SK-N-SH treated with all-trans-retinoic acid at 6 μM for 48 hours (cell line): ENCODE measurements around the gene HERC2.

Experiments used
- ATAC-seq: fragments of 200-7000 bp; cut with Tn5 transposase; 3 replicates; pipeline ENCODE4 v1.9.1; 2020; ENCODE audit warnings: mild to moderate bottlenecking, moderate library complexity
- ARNTL ChIP-seq: fragments of 450-650 bp; formaldehyde crosslinking; IDR thresholded peaks from 2 replicates; pipeline ENCODE4 v1.5.0; 2020; ENCODE audit warnings: low read depth, mild to moderate bottlenecking, moderate library complexity, borderline replicate concordance
- BACH2 ChIP-seq: fragments of 250-450 bp; sonication (Bioruptor Pico); IDR thresholded peaks from 2 replicates; pipeline ENCODE4 v1.9.0; 2021; ENCODE audit warnings: mild to moderate bottlenecking, borderline replicate concordance
- CSDC2 ChIP-seq: fragments of 250-450 bp; sonication (Bioruptor Pico); IDR thresholded peaks from 2 replicates; pipeline ENCODE4 v1.5.0; 2020; ENCODE audit warnings: mild to moderate bottlenecking, moderate library complexity
- ESRRG ChIP-seq: fragments of 250-450 bp; sonication (Bioruptor Pico); IDR thresholded peaks from 2 replicates; pipeline ENCODE4 v1.6.1; 2021; ENCODE audit warnings: mild to moderate bottlenecking
- GLIS3 ChIP-seq: fragments of 250-450 bp; sonication (Bioruptor Pico); IDR thresholded peaks from 2 replicates; pipeline ENCODE4 v1.5.0; 2020; ENCODE audit warnings: mild to moderate bottlenecking, moderate library complexity
- ISL1 ChIP-seq: fragments of 250-450 bp; sonication (Bioruptor Pico); IDR thresholded peaks from 2 replicates; pipeline ENCODE4 v2.1.2; 2022; ENCODE audit warnings: mild to moderate bottlenecking, moderate library complexity
- OSR1 ChIP-seq: fragments of 250-450 bp; sonication (Bioruptor Pico); IDR thresholded peaks from 2 replicates; pipeline ENCODE4 v1.8.0; 2022; ENCODE audit warnings: moderate library complexity, mild to moderate bottlenecking, inconsistent platforms
- PPARA ChIP-seq: fragments of 250-450 bp; sonication (Bioruptor Pico); IDR thresholded peaks from 2 replicates; pipeline ENCODE4 v1.5.0; 2020; ENCODE audit warnings: mild to moderate bottlenecking, borderline replicate concordance
- RARB ChIP-seq: fragments of 250-450 bp; sonication (Bioruptor Pico); IDR thresholded peaks from 2 replicates; pipeline ENCODE4 v1.8.0; 2021; ENCODE audit warnings: mild to moderate bottlenecking, moderate library complexity
- SNAI2 ChIP-seq: fragments of 250-450 bp; sonication (Bioruptor Pico); IDR thresholded peaks from 2 replicates; pipeline ENCODE4 v1.5.0; 2020; ENCODE audit warnings: mild to moderate bottlenecking, moderate library complexity
- TCF4 ChIP-seq: fragments of 250-450 bp; sonication (Bioruptor Pico); IDR thresholded peaks from 2 replicates; pipeline ENCODE4 v1.8.0; 2021; ENCODE audit warnings: mild to moderate bottlenecking, moderate library complexity, borderline replicate concordance
- TOX ChIP-seq: fragments of 250-450 bp; sonication (Bioruptor Pico); IDR thresholded peaks from 2 replicates; pipeline ENCODE4 v1.8.0; 2021; ENCODE audit warnings: mild to moderate bottlenecking, moderate library complexity, borderline replicate concordance
- ZC3H10 ChIP-seq: fragments of 250-450 bp; sonication (Bioruptor Pico); IDR thresholded peaks from 2 replicates; pipeline ENCODE4 v1.5.1; 2021; ENCODE audit warnings: mild to moderate bottlenecking, moderate library complexity
- ZFP3 ChIP-seq: fragments of 250-450 bp; sonication (Bioruptor Pico); IDR thresholded peaks from 2 replicates; pipeline ENCODE4 v1.5.0; 2020; ENCODE audit warnings: mild to moderate bottlenecking, moderate library complexity
- ZFP30 ChIP-seq: fragments of 450-650 bp; formaldehyde crosslinking; IDR thresholded peaks from 2 replicates; pipeline ENCODE4 v1.5.0; 2022; ENCODE audit warnings: mild to moderate bottlenecking, moderate library complexity
- ZNF565 ChIP-seq: fragments of 450-650 bp; formaldehyde crosslinking; conservative IDR thresholded peaks from 2 replicates; pipeline ENCODE4 v1.5.0; 2020; ENCODE audit warnings: low read depth, mild to moderate bottlenecking, moderate library complexity
- ZNF70 ChIP-seq: fragments of 450-650 bp; formaldehyde crosslinking; IDR thresholded peaks from 2 replicates; pipeline ENCODE4 v1.5.0; 2020; ENCODE audit warnings: mild to moderate bottlenecking, moderate library complexity
- ZNF8 ChIP-seq: fragments of 450-650 bp; formaldehyde crosslinking; IDR thresholded peaks from 2 replicates; pipeline ENCODE4 v1.5.0; 2020; ENCODE audit warnings: mild to moderate bottlenecking, moderate library complexity
- TF ChIP-seq, protein P1 (sequence below): fragments of 250-450 bp; sonication (Bioruptor Pico); IDR thresholded peaks from 2 replicates; pipeline ENCODE4 v1.5.1; 2020; ENCODE audit warnings: low read depth, mild to moderate bottlenecking, moderate library complexity
- TF ChIP-seq, protein P2 (sequence below): fragments of 250-450 bp; sonication (Bioruptor Pico); IDR thresholded peaks from 2 replicates; pipeline ENCODE4 v1.5.0; 2020; ENCODE audit warnings: mild to moderate bottlenecking, moderate library complexity
- TF ChIP-seq, protein P3 (sequence below): fragments of 250-450 bp; sonication (Bioruptor Pico); IDR thresholded peaks from 2 replicates; pipeline ENCODE4 v1.5.1; 2021; ENCODE audit warnings: mild to moderate bottlenecking, moderate library complexity
- TF ChIP-seq, protein P4 (sequence below): fragments of 250-450 bp; sonication (Bioruptor Pico); IDR thresholded peaks from 2 replicates; pipeline ENCODE4 v1.8.0; 2021; ENCODE audit warnings: low read depth, mild to moderate bottlenecking, moderate library complexity, borderline replicate concordance
- TF ChIP-seq, protein P5 (sequence below): fragments of 250-450 bp; sonication (Bioruptor Pico); IDR thresholded peaks from 2 replicates; pipeline ENCODE4 v1.8.0; 2020; ENCODE audit warnings: mild to moderate bottlenecking, moderate library complexity, borderline replicate concordance

HERC2 gene

DNA sequence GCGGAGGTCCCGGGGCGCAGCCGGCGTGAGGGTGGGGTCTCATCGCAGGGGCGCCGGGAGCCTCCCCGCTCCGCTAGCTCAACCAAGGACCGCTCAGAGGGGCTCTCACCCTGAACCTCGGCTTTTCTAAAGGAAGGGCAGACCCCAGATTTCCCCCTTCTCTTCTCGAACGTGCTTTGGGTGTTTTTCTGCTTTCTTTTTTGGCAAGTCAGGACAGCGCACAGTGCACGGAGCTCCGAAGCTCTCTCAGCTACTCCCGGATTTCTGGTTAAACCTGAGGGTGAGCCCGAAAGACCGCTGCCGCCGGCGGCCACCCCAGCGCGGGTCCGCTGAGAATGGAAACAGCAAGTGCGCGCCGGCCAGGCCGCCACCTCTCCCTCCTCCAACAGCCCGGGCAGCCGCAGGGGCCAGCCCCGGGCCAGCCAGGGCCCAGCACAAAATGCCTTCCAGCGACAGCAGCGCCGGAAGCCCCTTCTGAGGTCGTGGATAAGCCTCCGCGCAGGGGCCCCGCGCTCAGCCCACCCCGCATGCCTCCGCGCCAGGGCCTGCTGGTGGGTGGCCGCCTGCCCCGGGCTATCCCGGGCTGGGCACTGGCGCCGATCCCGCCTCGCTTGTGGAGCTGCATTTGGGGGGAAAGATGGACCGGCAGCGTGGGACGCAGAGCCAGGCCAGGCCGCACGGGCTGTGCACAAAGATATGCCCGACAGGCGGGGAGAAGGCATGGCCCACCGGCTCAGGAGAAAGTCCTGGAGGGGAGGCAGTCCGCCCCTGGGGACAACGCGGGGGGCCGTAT is 214.7 kb downstream of the HERC2 start:
- no peak for ATAC-seq
- TF ChIP-seq, protein P1, sequence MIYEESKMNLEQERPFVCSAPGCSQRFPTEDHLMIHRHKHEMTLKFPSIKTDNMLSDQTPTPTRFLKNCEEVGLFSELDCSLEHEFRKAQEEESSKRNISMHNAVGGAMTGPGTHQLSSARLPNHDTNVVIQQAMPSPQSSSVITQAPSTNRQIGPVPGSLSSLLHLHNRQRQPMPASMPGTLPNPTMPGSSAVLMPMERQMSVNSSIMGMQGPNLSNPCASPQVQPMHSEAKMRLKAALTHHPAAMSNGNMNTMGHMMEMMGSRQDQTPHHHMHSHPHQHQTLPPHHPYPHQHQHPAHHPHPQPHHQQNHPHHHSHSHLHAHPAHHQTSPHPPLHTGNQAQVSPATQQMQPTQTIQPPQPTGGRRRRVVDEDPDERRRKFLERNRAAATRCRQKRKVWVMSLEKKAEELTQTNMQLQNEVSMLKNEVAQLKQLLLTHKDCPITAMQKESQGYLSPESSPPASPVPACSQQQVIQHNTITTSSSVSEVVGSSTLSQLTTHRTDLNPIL, result no peak
- TF ChIP-seq ESRRG (CRISPR knock-in tag) (no peak), TCF4 (CRISPR knock-in tag) (no peak), CSDC2 (CRISPR knock-in tag) (no peak), PPARA (CRISPR knock-in tag) (no peak), ISL1 (CRISPR knock-in tag) (no peak), ZNF8 (CRISPR knock-in tag) (no peak), SNAI2 (no peak), ZC3H10 (CRISPR knock-in tag) (no peak), ARNTL (CRISPR knock-in tag) (no peak), GLIS3 (CRISPR knock-in tag) (no peak), ZFP3 (CRISPR knock-in tag) (no peak), BACH2 (CRISPR knock-in tag) (no peak), OSR1 (CRISPR knock-in tag) (no peak), TOX (CRISPR knock-in tag) (no peak)
- TF ChIP-seq, protein P2, sequence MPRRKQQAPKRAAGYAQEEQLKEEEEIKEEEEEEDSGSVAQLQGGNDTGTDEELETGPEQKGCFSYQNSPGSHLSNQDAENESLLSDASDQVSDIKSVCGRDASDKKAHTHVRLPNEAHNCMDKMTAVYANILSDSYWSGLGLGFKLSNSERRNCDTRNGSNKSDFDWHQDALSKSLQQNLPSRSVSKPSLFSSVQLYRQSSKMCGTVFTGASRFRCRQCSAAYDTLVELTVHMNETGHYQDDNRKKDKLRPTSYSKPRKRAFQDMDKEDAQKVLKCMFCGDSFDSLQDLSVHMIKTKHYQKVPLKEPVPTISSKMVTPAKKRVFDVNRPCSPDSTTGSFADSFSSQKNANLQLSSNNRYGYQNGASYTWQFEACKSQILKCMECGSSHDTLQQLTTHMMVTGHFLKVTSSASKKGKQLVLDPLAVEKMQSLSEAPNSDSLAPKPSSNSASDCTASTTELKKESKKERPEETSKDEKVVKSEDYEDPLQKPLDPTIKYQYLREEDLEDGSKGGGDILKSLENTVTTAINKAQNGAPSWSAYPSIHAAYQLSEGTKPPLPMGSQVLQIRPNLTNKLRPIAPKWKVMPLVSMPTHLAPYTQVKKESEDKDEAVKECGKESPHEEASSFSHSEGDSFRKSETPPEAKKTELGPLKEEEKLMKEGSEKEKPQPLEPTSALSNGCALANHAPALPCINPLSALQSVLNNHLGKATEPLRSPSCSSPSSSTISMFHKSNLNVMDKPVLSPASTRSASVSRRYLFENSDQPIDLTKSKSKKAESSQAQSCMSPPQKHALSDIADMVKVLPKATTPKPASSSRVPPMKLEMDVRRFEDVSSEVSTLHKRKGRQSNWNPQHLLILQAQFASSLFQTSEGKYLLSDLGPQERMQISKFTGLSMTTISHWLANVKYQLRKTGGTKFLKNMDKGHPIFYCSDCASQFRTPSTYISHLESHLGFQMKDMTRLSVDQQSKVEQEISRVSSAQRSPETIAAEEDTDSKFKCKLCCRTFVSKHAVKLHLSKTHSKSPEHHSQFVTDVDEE (CRISPR knock-in tag), result no peak
- TF ChIP-seq, protein P3, sequence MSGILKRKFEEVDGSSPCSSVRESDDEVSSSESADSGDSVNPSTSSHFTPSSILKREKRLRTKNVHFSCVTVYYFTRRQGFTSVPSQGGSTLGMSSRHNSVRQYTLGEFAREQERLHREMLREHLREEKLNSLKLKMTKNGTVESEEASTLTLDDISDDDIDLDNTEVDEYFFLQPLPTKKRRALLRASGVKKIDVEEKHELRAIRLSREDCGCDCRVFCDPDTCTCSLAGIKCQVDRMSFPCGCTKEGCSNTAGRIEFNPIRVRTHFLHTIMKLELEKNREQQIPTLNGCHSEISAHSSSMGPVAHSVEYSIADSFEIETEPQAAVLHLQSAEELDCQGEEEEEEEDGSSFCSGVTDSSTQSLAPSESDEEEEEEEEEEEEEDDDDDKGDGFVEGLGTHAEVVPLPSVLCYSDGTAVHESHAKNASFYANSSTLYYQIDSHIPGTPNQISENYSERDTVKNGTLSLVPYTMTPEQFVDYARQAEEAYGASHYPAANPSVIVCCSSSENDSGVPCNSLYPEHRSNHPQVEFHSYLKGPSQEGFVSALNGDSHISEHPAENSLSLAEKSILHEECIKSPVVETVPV, result no peak

DNA sequence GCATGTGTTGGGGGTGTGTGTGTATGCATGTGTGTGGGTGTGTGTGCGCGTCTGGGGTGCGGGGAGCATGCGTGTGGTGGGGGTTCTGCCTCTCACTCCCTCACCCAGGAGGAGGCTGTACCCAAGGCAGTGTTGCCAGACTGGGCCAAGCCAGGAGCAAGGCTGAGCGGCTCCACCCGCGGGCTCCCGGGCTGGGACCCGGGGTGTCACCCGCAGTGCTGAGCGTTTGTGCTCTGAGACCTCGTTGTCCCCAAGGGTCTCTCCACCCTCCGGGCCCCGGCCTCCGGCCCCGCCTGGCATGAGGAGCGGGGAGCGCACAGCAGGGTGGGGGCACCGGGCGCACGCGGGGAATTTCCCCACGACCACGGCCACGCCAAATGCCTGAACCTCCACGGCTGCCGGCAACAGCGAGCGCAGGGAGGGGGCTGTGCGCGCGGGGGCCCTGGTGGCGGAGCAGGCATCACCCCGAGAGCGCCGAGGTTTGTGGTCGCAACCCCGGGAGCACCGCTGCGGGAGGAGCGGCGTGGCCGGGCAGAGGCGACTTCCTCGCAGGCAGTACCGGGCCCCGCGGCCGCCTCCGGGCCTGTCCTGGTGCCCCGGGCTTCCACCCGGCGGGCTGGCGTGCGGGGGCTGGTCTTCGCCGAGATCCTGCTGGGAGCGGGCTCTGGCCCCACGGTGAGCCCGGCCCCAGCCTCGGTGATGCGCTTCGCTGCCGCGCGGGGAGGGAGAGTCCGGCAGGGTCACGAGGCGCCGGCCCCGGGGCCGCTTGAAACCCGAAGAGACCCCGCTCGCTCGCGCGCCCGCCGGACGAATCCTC is 215.5 kb downstream of the HERC2 start:
- peak; percentile 45 for ATAC-seq
- TF ChIP-seq, protein P4, sequence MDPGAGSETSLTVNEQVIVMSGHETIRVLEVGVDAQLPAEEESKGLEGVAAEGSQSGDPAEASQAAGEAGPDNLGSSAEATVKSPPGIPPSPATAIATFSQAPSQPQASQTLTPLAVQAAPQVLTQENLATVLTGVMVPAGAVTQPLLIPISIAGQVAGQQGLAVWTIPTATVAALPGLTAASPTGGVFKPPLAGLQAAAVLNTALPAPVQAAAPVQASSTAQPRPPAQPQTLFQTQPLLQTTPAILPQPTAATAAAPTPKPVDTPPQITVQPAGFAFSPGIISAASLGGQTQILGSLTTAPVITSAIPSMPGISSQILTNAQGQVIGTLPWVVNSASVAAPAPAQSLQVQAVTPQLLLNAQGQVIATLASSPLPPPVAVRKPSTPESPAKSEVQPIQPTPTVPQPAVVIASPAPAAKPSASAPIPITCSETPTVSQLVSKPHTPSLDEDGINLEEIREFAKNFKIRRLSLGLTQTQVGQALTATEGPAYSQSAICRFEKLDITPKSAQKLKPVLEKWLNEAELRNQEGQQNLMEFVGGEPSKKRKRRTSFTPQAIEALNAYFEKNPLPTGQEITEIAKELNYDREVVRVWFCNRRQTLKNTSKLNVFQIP (CRISPR knock-in tag), result no peak
- TF ChIP-seq TOX (CRISPR knock-in tag) (no peak), BACH2 (CRISPR knock-in tag) (no peak), PPARA (CRISPR knock-in tag) (no peak), ZC3H10 (CRISPR knock-in tag) (no peak), ZFP30 (CRISPR knock-in tag) (no peak), TCF4 (CRISPR knock-in tag) (no peak), ZNF8 (CRISPR knock-in tag) (no peak), ARNTL (CRISPR knock-in tag) (no peak), GLIS3 (CRISPR knock-in tag) (no peak), CSDC2 (CRISPR knock-in tag) (no peak), RARB (CRISPR knock-in tag) (no peak), ZNF565 (CRISPR knock-in tag) (no peak), ESRRG (CRISPR knock-in tag) (no peak), OSR1 (CRISPR knock-in tag) (no peak), ZNF70 (CRISPR knock-in tag) (no peak)
- TF ChIP-seq, protein P2 (CRISPR knock-in tag), result no peak
- TF ChIP-seq, protein P3, result no peak
- TF ChIP-seq, protein P5, sequence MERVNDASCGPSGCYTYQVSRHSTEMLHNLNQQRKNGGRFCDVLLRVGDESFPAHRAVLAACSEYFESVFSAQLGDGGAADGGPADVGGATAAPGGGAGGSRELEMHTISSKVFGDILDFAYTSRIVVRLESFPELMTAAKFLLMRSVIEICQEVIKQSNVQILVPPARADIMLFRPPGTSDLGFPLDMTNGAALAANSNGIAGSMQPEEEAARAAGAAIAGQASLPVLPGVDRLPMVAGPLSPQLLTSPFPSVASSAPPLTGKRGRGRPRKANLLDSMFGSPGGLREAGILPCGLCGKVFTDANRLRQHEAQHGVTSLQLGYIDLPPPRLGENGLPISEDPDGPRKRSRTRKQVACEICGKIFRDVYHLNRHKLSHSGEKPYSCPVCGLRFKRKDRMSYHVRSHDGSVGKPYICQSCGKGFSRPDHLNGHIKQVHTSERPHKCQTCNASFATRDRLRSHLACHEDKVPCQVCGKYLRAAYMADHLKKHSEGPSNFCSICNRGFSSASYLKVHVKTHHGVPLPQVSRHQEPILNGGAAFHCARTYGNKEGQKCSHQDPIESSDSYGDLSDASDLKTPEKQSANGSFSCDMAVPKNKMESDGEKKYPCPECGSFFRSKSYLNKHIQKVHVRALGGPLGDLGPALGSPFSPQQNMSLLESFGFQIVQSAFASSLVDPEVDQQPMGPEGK (CRISPR knock-in tag), result no peak
